ENCODE measurements around the gene TMED9. TPM values are rescaled to one million over a fixed set of nuclear protein-coding genes. Genes with fewer than 3 reads are reported as not detected.

TMED9 gene
- total and polyA plus RNA-seq, 9 of the 15 experiments (the other 6 are each of a cell fraction or from before 2014, with no cell fraction given) = 43.7 to 301 (median 90.0) TPM

DNA sequence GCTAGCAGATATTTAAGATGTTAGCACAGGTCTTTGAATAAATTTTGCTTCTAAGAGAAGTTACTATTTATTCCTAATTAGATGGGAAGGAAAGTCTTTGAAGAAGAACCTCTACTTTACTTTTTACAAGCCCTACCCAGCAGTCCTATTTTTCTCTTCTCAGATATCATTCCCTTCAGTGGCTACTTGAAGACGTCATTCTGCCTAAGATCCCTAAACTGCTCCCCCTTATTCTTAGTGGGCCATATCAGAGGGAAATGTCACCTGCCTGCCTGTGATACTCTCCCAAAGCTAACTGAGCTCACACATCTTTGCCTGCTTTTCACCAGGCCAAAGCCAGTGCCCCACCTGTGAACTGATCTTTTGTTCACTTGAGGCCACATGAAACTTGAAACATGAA lies 16.5 kb upstream of the TMED9 start:
- H3K4me1 ChIP-seq (replicated peaks in 1 of 2; ENCODE audit: control insufficient read depth in 2 of 2, insufficient read depth in 2 of 2, low read length in 2 of 2) = no peaks in the 10 kb centered on the region
- WGBS (ENCODE audit: insufficient coverage, low coverage, missing lambda C conversion rate) = 0% methylated on average over 1 of the region's 1 CpG
- ATAC-seq (no peak), FAIRE-seq (no peak), DNase-seq (ENCODE audit: extremely low read depth in 1 of 4, low spot score in 3 of 4) (no peak)
- peaks cover 7 to 21% of the 10 kb centered on the region in 2 experiments; a peak in 4 of 5 replicates for H3K27me3 ChIP-seq (ENCODE audit: control insufficient read depth in 2 of 2, insufficient read depth in 2 of 2, low read length in 2 of 2)
- H3K9me3 ChIP-seq (replicated peaks; ENCODE audit: control insufficient read depth, insufficient read depth, low read depth, low read length) = no peaks in the 10 kb centered on the region
- no peaks in the 10 kb centered on the region for H4K20me1 ChIP-seq (replicated peaks; ENCODE audit: control insufficient read depth, insufficient read depth, low read length)
- in situ Hi-C loops (cut with MboI) = no loop called here
- no peak overlapping the region for H3K4me3 ChIP-seq
- H3K27ac ChIP-seq (ENCODE audit: extremely low read depth, low read depth, low read length) = no peak overlapping the region
- H3K79me2 ChIP-seq (ENCODE audit: control insufficient read depth, insufficient read depth, low read length) = no peaks in the 10 kb centered on the region
- TF ChIP-seq ZNF785 (CRISPR knock-in tag; IDR thresholded peaks at IDR 0.05) (no peak), XRCC3 (IDR thresholded peaks at IDR 0.05) (no peak), U2AF2 (optimal IDR thresholded peaks at IDR 0.05; ENCODE audit: low read depth, low read length) (no peak), ZNF830 (CRISPR knock-in tag; IDR thresholded peaks at IDR 0.05) (no peak), FOXJ2 (tag; IDR thresholded peaks at IDR 0.05) (no peak), NUFIP1 (IDR thresholded peaks at IDR 0.05; ENCODE audit: partially characterized antibody) (no peak), POLR2A (conservative IDR thresholded peaks at IDR 0.05) (no peak), ARID1B (IDR thresholded peaks at IDR 0.05) (no peak), PHF21A (IDR thresholded peaks at IDR 0.05; ENCODE audit: borderline replicate concordance, low read depth) (no peak), SMARCB1 (IDR thresholded peaks at IDR 0.05; ENCODE audit: insufficient read length, low read depth) (no peak), MED1 (CRISPR knock-in tag; IDR thresholded peaks at IDR 0.05; ENCODE audit: borderline replicate concordance) (no peak), LCOR (CRISPR knock-in tag; IDR thresholded peaks at IDR 0.05) (no peak)
- TF ChIP-seq, protein P1, sequence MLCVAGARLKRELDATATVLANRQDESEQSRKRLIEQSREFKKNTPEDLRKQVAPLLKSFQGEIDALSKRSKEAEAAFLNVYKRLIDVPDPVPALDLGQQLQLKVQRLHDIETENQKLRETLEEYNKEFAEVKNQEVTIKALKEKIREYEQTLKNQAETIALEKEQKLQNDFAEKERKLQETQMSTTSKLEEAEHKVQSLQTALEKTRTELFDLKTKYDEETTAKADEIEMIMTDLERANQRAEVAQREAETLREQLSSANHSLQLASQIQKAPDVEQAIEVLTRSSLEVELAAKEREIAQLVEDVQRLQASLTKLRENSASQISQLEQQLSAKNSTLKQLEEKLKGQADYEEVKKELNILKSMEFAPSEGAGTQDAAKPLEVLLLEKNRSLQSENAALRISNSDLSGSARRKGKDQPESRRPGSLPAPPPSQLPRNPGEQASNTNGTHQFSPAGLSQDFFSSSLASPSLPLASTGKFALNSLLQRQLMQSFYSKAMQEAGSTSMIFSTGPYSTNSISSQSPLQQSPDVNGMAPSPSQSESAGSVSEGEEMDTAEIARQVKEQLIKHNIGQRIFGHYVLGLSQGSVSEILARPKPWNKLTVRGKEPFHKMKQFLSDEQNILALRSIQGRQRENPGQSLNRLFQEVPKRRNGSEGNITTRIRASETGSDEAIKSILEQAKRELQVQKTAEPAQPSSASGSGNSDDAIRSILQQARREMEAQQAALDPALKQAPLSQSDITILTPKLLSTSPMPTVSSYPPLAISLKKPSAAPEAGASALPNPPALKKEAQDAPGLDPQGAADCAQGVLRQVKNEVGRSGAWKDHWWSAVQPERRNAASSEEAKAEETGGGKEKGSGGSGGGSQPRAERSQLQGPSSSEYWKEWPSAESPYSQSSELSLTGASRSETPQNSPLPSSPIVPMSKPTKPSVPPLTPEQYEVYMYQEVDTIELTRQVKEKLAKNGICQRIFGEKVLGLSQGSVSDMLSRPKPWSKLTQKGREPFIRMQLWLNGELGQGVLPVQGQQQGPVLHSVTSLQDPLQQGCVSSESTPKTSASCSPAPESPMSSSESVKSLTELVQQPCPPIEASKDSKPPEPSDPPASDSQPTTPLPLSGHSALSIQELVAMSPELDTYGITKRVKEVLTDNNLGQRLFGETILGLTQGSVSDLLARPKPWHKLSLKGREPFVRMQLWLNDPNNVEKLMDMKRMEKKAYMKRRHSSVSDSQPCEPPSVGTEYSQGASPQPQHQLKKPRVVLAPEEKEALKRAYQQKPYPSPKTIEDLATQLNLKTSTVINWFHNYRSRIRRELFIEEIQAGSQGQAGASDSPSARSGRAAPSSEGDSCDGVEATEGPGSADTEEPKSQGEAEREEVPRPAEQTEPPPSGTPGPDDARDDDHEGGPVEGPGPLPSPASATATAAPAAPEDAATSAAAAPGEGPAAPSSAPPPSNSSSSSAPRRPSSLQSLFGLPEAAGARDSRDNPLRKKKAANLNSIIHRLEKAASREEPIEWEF (CRISPR knock-in tag; IDR thresholded peaks at IDR 0.05) = no peak
- TF ChIP-seq, protein P2, sequence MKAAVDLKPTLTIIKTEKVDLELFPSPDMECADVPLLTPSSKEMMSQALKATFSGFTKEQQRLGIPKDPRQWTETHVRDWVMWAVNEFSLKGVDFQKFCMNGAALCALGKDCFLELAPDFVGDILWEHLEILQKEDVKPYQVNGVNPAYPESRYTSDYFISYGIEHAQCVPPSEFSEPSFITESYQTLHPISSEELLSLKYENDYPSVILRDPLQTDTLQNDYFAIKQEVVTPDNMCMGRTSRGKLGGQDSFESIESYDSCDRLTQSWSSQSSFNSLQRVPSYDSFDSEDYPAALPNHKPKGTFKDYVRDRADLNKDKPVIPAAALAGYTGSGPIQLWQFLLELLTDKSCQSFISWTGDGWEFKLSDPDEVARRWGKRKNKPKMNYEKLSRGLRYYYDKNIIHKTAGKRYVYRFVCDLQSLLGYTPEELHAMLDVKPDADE (conservative IDR thresholded peaks at IDR 0.05; ENCODE audit: control insufficient read depth, low read depth, low read length) = no peak
- TF ChIP-seq, protein P3, sequence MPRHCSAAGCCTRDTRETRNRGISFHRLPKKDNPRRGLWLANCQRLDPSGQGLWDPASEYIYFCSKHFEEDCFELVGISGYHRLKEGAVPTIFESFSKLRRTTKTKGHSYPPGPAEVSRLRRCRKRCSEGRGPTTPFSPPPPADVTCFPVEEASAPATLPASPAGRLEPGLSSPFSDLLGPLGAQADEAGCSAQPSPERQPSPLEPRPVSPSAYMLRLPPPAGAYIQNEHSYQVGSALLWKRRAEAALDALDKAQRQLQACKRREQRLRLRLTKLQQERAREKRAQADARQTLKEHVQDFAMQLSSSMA (CRISPR knock-in tag; IDR thresholded peaks at IDR 0.05) = no peak
- POLR2A ChIA-PET = interaction anchor here (0.6 to 0.7 kb wide), 2 partner anchors 9 to 69 kb away, joined by 3 read pairs; no protein-coding TSS in a partner anchor
- H3K9ac ChIP-seq (ENCODE audit: insufficient read depth in 1 of 2, low read depth in 2 of 2, low read length in 2 of 2) = no peak overlapping the region
- H3K36me3 ChIP-seq (ENCODE audit: control insufficient read depth, insufficient read depth, low read length) = no peaks in the 10 kb centered on the region
- H3K4me2 ChIP-seq (ENCODE audit: insufficient read depth, low read length) = no peak overlapping the region
- H3K9me1 ChIP-seq (ENCODE audit: control insufficient read depth, insufficient read depth, low read length) = no peaks in the 10 kb centered on the region
- intact Hi-C loops (cut with micrococcal nuclease) = no loop called here
- H2AFZ ChIP-seq (ENCODE audit: low read depth, low read length) = no peak overlapping the region
- CTCF ChIA-PET (ENCODE audit: low intra/inter-chr PET ratio) = no interaction called here
- no TSS peak for BruUV-seq (replicated peaks)

Data from K562 (cell line).